WTC11 (cell line): ENCODE data around the gene BLOC1S3. TPM values are rescaled to one million over a fixed set of nuclear protein-coding genes. Genes with fewer than 3 reads are reported as not detected.

Experiments
- ATAC-seq: fragments of 200-7000 bp; cut with Tn5 transposase; 2 replicates; pipeline ENCODE4 v1.10.0; 2021; ENCODE audit warnings: mild to moderate bottlenecking, moderate library complexity
- CTCF ChIA-PET: fragments of 300-600 bp; sonication (Branson Sonifier 250); formaldehyde crosslinking; loops from one replicate; lab custom pipeline; 2021; ENCODE audit warnings: antibody characterized with exemption; lab: Charles Lee
- POLR2A ChIA-PET: fragments of 350-600 bp; sonication (Branson Sonifier 250); formaldehyde crosslinking; loops from one replicate; lab custom pipeline; 2021; ENCODE audit warnings: antibody characterized with exemption; lab: Charles Lee
- DNase-seq: peaks from one replicate; pipeline ENCODE4 v3.0.0; 2021; ENCODE audit warnings: low spot score
- H3K27ac Mint-ChIP-seq: 2 replicates; pipeline ENCODE4 v1.8.0; 2021; ENCODE audit warnings: mixed read lengths
- H3K27me3 Mint-ChIP-seq: 2 replicates; pipeline ENCODE4 v1.8.0; 2021; ENCODE audit warnings: low read depth, mild to moderate bottlenecking, moderate library complexity, mixed read lengths
- H3K36me3 Mint-ChIP-seq: 2 replicates; pipeline ENCODE4 v1.8.0; 2021; ENCODE audit warnings: mixed read lengths
- H3K4me1 Mint-ChIP-seq: 2 replicates; pipeline ENCODE4 v1.8.0; 2022; ENCODE audit warnings: mixed read lengths
- H3K4me3 Mint-ChIP-seq: 2 replicates; pipeline ENCODE4 v1.8.0; 2021; ENCODE audit warnings: mild to moderate bottlenecking, moderate library complexity, mixed read lengths
- H3K9me3 Mint-ChIP-seq: 2 replicates; pipeline ENCODE4 v1.8.0; 2021; ENCODE audit warnings: mixed read lengths
- AFF4 ChIP-seq: sonication (generic); formaldehyde crosslinking; IDR thresholded peaks from 2 replicates; pipeline ENCODE4 v1.8.1; 2023; ENCODE audit warnings: mild to moderate bottlenecking, missing genetic modification reagents, borderline replicate concordance
- CBFB ChIP-seq: sonication (generic); formaldehyde crosslinking; IDR thresholded peaks from 2 replicates; pipeline ENCODE4 v1.8.1; 2022; ENCODE audit warnings: mild to moderate bottlenecking, low read depth, missing genetic modification reagents
- CREM ChIP-seq: sonication (generic); formaldehyde crosslinking; IDR thresholded peaks from 2 replicates; pipeline ENCODE4 v1.8.1; 2022; ENCODE audit warnings: mild to moderate bottlenecking, missing genetic modification reagents, moderate library complexity
- ERG ChIP-seq: fragments of 250-450 bp; sonication (Bioruptor Pico); IDR thresholded peaks from 2 replicates; pipeline ENCODE4 v1.8.0; 2021; ENCODE audit warnings: mild to moderate bottlenecking
- FOXP4 ChIP-seq: sonication (generic); formaldehyde crosslinking; IDR thresholded peaks from 2 replicates; pipeline ENCODE4 v1.8.0; 2022; ENCODE audit warnings: mild to moderate bottlenecking, missing genetic modification reagents
- KAT7 ChIP-seq: sonication (generic); formaldehyde crosslinking; IDR thresholded peaks from 2 replicates; pipeline ENCODE4 v1.8.1; 2023; ENCODE audit warnings: missing genetic modification reagents, mild to moderate bottlenecking, borderline replicate concordance
- MXD4 ChIP-seq: fragments of 250-450 bp; sonication (Bioruptor Pico); IDR thresholded peaks from 2 replicates; pipeline ENCODE4 v1.8.0; 2021; ENCODE audit warnings: mild to moderate bottlenecking, moderate library complexity, borderline replicate concordance
- NFATC4 ChIP-seq: fragments of 250-450 bp; sonication (Bioruptor Pico); IDR thresholded peaks from 2 replicates; pipeline ENCODE4 v1.9.0; 2021; ENCODE audit warnings: mild to moderate bottlenecking
- SMAD3 ChIP-seq: sonication (generic); formaldehyde crosslinking; IDR thresholded peaks from 2 replicates; pipeline ENCODE4 v1.8.0; 2022; ENCODE audit warnings: missing genetic modification reagents, mild to moderate bottlenecking, borderline replicate concordance
- TCF7 ChIP-seq: sonication (generic); formaldehyde crosslinking; IDR thresholded peaks from 2 replicates; pipeline ENCODE4 v1.8.0; 2022; ENCODE audit warnings: mild to moderate bottlenecking, low read depth, missing genetic modification reagents, moderate library complexity
- ZMAT4 ChIP-seq: fragments of 250-450 bp; sonication (Bioruptor Pico); IDR thresholded peaks from 2 replicates; pipeline ENCODE4 v1.9.0; 2021; ENCODE audit warnings: mild to moderate bottlenecking
- ZNF219 ChIP-seq: sonication (generic); formaldehyde crosslinking; IDR thresholded peaks from 2 replicates; pipeline ENCODE4 v1.8.0; 2023; ENCODE audit warnings: missing genetic modification reagents, mild to moderate bottlenecking, borderline replicate concordance
- ZNF423 ChIP-seq: fragments of 250-450 bp; sonication (Bioruptor Pico); IDR thresholded peaks from 2 replicates; pipeline ENCODE4 v2.1.2; 2022; ENCODE audit warnings: mild to moderate bottlenecking, moderate library complexity
- ZNF671 ChIP-seq: fragments of 250-450 bp; sonication (Bioruptor Pico); IDR thresholded peaks from 2 replicates; pipeline ENCODE4 v1.8.0; 2021; ENCODE audit warnings: mild to moderate bottlenecking
- total RNA-seq: library from RNA; stranded (reverse); gene quantifications from 3 replicates; pipeline ENCODE4 v1.2.3, GENCODE V29; 2021
- TF ChIP-seq, protein P1 (sequence below): sonication (generic); formaldehyde crosslinking; IDR thresholded peaks from 2 replicates; pipeline ENCODE4 v1.8.0; 2023; ENCODE audit warnings: missing genetic modification reagents
- TF ChIP-seq, protein P2 (sequence below): sonication (generic); formaldehyde crosslinking; IDR thresholded peaks from 2 replicates; pipeline ENCODE4 v1.8.1; 2023; ENCODE audit warnings: mild to moderate bottlenecking, missing genetic modification reagents

BLOC1S3 gene
- total RNA-seq, 1 experiment from 2014 or later, result 10.0 TPM

GRCh38 chr19:45175515-45176345, 2.9 kb upstream of the BLOC1S3 start:
- Mint-ChIP-seq H3K4me1 (no peaks in the 10 kb centered on the region), H3K27me3 (peaks cover 8% of the 10 kb centered on the region), H3K4me3 (peak overlapping the region; percentile 27; the same call in 1 of the 2 replicates), H3K36me3 (no peaks in the 10 kb centered on the region), H3K27ac (peak overlapping the region; percentile 86), H3K9me3 (no peaks in the 10 kb centered on the region)
- CTCF ChIA-PET, result interaction anchor here (1.1 to 1.5 kb wide), 2 partner anchors 11 kb away, joined by 3 read pairs; no protein-coding TSS in a partner anchor
- ATAC-seq (no peak), DNase-seq (no peak)
- POLR2A ChIA-PET, result no interaction called here
- TF ChIP-seq, protein P1, sequence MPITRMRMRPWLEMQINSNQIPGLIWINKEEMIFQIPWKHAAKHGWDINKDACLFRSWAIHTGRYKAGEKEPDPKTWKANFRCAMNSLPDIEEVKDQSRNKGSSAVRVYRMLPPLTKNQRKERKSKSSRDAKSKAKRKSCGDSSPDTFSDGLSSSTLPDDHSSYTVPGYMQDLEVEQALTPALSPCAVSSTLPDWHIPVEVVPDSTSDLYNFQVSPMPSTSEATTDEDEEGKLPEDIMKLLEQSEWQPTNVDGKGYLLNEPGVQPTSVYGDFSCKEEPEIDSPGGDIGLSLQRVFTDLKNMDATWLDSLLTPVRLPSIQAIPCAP (CRISPR knock-in tag), result no peak
- TF ChIP-seq SMAD3 (CRISPR knock-in tag), result no peak
- TF ChIP-seq CREM, result no peak
- TF ChIP-seq AFF4 (CRISPR knock-in tag), result no peak
- TF ChIP-seq ZNF423 (CRISPR knock-in tag), result no peak
- no peak for TF ChIP-seq MXD4 (CRISPR knock-in tag)
- TF ChIP-seq KAT7 (CRISPR knock-in tag), result no peak
- no peak for TF ChIP-seq CBFB
- TF ChIP-seq, protein P2, sequence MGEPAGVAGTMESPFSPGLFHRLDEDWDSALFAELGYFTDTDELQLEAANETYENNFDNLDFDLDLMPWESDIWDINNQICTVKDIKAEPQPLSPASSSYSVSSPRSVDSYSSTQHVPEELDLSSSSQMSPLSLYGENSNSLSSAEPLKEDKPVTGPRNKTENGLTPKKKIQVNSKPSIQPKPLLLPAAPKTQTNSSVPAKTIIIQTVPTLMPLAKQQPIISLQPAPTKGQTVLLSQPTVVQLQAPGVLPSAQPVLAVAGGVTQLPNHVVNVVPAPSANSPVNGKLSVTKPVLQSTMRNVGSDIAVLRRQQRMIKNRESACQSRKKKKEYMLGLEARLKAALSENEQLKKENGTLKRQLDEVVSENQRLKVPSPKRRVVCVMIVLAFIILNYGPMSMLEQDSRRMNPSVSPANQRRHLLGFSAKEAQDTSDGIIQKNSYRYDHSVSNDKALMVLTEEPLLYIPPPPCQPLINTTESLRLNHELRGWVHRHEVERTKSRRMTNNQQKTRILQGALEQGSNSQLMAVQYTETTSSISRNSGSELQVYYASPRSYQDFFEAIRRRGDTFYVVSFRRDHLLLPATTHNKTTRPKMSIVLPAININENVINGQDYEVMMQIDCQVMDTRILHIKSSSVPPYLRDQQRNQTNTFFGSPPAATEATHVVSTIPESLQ (CRISPR knock-in tag), result no peak
- TF ChIP-seq ERG (CRISPR knock-in tag), result no peak
- TF ChIP-seq ZNF671, result no peak
- TF ChIP-seq ZMAT4 (CRISPR knock-in tag), result no peak
- TF ChIP-seq ZNF219 (CRISPR knock-in tag), result no peak
- TF ChIP-seq NFATC4 (CRISPR knock-in tag), result no peak
- no peak for TF ChIP-seq FOXP4 (CRISPR knock-in tag)
- TF ChIP-seq TCF7 (CRISPR knock-in tag), result no peak
